ENCODE results near the gene TPRN. TPM values are rescaled to one million over a fixed set of nuclear protein-coding genes. Genes with fewer than 3 reads are reported as not detected.

Gene TPRN
- total RNA-seq, 1 experiment from 2014 or later = 63.1 TPM

DNA sequence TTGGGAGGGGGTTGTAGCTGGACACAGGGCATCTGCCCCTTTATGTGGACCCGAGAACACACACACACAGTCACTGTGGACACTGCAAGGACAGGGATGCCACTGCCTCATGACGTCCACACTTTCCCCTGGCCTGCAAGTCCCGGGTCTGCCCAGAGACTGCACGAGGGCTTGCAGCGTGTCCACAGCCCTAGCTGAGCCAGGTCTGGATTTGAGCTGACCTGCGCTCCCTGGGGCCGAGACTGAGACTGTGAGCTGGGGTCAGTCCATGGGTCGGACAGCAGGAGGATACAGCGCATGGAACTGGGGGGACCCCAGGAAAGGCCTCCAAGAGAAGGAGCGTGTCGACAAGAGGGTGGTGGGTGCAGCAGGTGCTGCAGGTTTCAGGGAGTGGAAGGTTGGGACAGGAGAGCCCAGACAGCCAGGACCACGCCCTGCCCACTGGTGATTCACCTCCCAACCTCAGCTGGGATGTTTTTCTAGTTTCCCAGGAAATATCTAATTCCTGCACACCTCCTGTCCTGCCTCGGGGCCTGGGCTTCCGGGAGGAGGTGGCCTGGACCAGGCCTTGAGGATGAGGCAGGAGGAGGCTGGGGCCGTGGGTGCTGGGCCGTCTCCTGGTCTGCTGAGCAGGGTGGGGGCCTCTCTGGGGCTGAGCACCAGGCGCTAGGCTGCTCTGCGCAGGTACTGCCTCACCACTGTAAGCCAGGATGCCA lies 26.0 kb upstream of the TPRN start:
- no peak for DNase-seq (ENCODE audit: low spot score)

DNA sequence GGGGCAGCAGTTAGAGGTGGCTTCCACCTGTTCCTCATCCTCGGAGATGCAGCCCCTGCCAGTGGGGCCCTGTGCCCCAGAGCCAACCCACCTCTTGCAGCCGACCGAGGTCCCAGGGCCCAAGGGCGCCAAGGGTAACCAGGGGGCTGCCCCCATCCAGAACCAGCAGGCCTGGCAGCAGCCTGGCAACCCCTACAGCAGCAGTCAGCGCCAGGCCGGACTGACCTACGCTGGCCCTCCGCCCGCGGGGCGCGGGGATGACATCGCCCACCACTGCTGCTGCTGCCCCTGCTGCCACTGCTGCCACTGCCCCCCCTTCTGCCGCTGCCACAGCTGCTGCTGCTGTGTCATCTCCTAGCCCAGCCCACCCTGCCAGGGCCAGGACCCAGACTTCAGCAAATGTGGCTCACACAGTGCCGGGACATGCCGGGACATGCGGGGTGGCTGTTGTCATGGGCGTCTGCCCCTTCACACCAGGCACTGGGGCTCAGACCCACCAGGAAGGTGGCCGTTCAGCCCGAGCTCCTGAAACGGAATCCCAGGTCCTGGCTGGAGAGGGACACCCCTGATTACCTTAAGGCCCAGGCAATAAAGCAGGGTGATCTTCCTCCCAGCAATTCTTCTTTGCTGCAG lies 25.3 kb upstream of the TPRN start:
- no peak for DNase-seq (ENCODE audit: low spot score)

DNA sequence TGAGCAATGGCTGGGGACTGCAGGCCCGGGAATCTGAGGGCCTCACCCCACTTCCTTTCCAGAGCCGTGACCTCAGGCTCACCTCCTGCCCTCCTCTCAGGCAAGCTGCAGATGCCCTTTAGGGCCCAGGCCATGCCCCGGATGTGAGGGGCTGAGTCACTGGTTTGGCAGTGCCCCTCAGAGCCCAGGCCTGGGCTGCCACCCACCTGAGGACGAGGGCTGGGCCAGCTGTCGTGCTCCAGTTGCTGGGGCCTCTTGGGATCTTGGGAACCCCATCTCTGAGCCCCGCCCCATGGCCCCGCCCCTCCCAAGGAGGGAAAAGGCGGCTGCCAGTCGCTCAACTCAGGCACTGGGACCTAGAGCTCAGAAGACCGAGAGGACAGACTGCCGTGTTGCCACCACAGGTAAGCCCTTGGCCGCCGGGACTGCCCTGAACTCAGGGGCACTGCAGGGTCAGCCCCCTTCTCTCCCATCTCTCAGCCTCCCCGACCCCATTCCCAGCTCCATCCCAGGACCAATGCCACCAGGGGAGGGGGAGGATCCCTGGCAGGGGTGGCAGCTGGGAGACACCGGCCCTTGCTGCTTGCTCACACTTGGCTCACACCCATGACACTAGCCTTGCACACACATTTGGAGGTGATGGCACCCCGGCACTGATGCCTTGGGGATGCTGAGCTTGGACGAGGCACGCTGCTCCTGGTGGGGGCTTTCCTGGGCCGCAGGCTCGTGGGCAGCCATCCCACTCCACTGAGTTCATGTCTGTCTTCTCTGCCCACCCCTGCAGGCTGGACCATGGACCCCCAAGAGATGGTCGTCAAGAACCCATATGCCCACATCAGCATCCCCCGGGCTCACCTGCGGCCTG lies 24.5 kb upstream of the TPRN start, which contains the start of gene CYSRT1:
TSS of gene CYSRT1 (plus strand) at position 345 of the 865 bp plus-strand sequence. CDS start at position 793, 448 bp downstream.
- no peak for DNase-seq (ENCODE audit: low spot score)

DNA sequence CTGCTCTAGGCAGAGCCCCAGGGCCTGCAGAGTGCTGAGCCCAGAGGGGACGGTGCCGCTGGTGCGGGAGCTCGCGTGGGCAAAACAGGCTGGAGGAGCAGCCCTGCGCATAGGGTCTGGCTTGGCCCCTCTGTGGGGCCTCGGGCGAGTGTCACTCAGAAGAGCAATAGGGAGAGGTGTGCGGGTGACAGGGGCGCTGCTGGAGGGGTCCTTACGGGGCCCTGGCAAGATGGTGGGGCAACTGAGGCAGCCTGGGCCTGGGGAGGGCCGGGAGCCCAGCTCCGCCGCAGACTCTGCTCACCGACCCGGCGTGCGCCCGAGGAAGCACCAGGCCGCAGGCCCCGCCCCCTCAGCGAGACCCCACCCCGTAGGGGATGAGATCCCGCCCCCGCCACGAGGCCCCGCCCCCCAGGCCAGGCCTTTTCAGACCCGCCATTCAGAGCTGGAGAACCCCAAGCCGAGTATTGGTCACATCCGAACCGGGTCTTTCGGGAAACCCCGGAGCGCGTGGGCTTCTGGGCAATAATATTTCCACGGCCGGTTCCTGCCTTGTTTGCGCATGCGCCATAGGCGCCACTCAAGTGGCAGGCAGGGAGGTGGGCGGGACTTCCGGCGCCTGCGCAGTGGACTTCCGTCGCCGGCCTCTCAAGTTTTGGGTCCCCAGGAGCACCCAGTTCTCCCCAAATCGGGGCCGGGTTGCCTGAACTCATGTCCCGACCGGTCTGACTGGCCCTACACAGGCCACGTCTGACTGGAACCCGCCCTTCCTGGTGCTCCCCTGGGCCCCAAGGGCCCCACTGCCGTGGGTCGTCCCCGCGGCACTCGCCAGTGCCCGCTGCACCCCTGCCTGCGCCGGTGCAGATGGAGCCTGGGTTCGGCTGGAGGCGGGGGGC lies 22.8 kb upstream of the TPRN start:
- DNase-seq (ENCODE audit: low spot score) = peak; percentile 98

DNA sequence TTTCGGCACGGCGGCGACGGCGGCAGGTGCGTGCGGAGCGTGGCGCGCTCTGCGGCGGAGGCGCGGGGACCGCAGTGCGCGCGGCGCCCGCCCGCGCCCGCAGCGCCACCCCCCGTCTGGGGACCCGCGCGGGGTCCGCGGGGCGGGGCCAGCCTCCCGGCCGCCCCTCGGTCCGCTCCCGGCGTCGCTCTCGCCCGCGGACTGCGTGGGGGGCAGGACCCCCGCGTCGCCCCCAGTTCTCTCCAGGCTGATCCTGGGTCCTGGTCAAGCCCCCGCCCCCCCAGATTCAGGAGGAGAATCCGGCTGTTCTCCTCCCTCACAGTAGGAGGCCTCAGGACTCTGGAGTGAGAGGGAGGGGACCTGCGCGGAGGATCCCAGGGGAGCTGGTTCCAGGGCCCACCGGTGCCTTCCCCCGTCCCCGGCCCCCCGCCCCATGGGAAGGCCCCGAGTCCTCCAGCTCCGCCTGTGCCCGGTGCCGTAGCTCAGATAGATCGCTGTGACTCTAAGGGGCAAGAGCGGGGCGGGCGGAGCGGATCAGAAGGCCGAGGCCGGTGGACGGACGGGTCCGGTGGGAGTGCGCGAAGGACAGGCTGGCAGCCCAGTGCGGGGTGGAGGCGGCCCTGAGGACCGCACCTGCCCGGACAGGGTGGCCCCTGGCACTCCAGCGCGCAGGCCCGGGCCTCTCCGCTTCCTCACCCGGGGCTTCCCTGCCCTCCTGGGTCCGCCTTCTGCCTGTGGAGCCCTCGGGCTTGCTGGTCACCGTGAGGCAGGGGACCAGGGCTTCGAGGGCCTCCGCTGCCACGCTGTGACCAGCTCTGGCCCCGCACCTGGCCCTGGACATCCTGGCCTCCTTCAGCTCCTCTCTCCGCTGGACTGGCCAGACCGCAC lies 21.9 kb upstream of the TPRN start, which contains the start of gene RNF208:
TSS of gene RNF208 (minus strand) at position 51 of the 888 bp plus-strand sequence. CDS start 1,028 bp downstream, outside the sequence.
- no peak for DNase-seq (ENCODE audit: low spot score)

DNA sequence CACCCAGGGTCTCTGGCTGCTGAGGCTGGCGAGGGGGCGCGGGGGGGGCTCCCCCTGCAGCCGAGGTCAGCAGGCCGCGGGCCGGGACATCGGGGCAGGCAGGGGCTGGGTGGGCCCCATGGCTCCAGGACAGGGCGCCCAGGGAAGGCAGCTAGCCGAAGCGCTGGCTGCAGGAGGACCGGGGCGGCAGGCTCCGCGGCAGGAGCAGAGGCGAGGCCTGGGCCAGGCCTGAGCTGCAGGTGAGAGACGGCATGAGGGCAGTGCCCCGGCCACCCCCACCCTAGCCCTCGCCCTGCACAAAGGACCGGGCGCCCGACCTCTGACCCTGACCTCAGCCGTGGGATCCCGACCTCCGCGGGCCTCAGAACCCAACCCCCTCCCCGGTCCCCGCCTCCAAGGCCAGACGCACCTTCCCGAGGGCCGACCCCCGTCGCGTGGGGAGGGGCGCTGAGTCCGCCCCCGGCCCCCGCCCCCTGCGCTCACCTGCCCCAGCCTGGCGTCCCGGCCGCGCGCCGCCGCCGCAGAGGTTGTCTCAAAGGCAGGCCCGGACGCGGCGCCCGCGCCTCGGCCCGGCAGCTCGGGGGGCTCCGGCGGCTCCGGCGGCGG lies 21.1 kb upstream of the TPRN start:
- no peak for DNase-seq (ENCODE audit: low spot score)

DNA sequence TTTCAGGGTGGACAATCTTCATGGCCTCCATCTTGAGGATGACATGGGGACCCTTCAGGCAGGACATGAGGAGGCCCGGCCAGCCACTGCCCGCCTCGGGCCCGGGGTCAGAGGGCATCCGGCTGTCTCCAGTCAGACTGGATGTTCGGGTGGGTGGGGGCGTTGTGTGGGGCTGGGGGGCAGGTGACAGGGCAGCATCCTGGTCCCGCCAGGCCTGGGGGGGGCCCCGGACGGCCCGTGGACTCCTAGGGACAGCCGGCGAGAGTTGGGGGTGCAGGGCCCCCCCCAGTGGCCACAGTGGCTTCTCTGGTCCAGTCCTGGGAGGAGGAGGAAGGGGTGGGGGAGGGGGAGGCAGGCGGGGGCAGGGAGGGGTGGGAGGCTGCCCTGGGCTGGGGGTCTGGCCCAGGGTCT lies 20.6 kb upstream of the TPRN start:
- no peak for DNase-seq (ENCODE audit: low spot score)

DNA sequence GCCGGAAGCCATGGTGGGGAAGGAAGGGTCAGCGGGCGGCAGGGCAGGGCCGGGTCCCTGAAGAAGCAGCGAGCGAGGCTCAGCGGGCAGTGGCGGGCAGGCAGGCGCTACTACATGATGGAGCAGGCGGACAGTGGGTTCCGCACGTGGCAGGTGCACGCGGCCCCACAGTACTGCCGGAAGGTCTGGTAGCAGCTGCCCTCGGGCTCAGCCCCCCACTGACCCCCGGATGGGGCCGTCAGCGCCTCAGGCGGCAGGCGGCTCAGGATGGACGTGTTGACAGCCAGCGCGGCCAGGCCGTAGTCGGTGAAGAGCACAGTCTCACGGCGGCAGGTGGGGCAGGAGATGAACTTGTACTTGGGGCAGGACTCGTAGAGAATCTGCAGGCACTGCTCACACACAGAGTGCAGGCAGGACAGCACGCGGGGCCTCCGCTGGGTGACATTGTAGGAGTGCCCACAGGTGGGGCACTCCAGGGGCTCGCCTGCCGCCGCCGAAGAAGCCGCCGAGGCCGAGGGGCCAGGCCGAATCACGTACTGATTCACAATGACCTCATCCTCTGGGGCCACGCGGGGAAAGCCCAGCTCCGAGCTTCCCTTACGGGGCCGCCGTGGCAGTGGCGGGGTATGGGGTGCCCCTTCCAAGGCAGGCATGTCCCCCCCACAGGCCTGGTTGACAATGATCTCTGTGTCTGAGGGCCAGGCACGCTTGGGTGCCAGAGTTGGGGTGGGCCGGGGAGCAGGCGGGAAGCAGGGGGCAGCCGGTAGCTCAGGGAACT lies 20.0 kb upstream of the TPRN start:
- DNase-seq (ENCODE audit: low spot score) = no peak

DNA sequence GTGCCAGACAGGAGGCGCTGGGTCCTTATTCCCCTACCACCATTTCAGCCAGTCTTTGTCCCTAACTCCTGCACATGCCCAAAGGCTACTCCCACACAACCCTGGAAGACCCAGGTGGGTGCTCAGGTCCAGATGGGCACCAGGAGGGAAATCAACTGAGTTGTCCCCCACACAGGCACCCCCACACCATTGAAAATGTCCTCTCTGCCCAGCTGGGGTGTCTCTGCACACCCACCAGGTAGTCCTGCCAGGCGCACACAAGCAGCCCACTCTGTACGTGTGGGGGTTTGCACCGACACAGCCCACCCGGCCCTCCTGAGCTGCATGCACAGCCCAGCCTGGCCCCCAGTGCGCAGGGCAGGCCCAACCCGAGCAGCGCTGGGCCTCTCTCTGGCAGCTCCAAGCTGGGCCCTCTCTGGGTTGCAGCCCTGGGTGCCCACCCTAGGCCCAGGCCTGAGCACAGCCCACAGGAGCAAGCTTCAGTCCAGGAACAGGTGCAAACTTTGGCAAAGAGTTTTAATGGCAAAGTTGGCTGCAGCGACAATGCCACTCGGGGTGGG lies 19.3 kb upstream of the TPRN start:
- DNase-seq (ENCODE audit: low spot score) = no peak

DNA sequence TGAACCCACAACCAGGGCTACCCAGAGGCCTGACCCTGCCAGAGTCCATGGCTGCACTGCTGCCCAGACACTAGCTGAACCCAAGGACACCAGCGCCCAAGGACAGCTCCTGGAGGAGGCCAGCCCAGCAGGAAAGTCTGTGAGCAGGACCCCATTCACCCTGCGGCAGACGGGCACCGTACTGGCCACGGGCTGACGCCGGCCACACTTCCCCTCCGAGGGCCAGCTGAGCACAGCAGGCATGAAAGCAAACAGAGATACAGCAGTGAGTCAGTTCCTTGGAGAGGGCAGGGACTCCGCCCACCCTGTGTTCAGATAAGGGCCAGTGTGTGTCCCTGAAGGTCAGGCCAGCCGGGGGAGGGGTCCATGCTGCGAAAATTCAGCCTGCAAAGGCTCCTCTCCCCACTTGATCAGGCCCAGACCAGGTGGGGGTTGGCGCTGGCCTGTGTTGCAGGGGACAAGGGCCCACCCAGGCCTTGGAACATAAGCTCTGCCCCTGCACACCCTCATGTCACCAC lies 18.3 kb upstream of the TPRN start:
- peak; percentile 64 for DNase-seq (ENCODE audit: low spot score)

DNA sequence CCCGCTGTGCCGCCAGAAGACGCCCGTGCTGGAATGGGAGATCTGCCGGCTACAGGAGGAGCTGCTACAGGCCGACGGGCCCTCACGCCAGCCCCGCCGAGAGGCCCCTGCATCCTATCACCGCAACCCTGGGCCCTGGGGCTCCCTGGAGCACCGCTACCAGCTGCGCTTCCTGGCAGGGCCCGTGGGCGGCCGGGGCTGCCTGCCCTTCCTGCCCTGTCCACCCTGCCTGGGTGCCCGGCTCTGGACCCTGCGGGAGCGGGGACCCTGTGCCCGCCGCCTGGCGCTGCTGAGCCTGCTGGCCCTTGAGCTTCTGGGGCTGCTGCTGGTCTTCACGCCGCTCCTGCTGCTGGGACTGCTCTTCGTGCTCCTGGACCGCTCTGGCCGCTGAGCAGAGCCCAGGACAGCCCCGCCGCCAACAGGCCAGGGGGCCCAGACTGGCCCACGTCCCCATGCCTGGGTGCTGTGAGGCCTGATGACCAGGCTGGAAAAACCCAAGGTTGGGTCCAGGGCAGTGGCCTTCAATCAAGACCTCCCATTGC lies 17.7 kb upstream of the TPRN start:
- no peak for DNase-seq (ENCODE audit: low spot score)

DNA sequence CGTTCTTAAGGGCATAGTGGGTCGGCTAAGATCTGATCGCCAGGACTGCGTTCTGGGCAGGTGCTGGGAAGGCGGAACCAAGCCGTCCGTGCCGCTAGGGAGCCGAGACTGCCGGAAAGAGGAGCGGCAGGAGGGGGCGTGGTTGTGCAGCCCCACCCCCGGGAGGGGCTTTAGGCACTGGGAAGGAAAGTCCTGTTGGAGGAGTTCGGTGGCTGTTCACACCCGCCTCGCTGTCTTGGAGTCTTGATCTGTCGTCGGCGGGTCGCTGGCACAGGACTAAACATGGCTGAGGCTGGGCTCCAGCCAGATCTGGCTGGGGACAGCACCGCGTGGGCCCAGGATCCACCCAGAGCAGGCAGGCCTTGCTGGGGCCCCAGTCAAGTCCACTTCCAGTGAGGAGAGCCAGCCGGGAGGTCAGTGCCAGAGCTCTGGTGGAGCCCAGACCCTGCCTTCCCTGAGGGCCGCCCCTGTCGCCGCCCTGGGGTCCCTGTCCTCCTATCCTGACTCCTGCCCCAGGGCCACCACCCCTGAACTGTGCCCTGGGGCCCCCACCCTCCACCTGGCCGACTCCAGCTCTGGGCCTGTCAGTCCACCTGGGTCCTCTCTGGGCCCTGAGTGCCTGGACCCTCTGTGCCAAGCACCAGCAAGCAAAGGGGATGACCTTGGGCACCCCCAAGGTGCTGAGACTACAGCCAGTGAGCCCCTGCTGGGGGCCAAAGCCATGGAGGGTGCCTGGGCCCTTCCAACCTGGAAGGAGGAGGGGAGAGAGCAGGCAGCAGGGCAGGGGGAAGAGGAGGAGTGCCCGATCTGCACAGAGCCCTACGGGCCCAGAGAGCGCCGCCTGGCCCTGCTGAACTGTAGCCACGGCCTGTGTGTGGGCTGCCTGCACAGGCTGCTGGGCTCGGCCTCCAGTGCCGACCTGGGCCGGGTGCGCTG lies 17.0 kb upstream of the TPRN start:
- peak; percentile 91 for DNase-seq (ENCODE audit: low spot score)

DNA sequence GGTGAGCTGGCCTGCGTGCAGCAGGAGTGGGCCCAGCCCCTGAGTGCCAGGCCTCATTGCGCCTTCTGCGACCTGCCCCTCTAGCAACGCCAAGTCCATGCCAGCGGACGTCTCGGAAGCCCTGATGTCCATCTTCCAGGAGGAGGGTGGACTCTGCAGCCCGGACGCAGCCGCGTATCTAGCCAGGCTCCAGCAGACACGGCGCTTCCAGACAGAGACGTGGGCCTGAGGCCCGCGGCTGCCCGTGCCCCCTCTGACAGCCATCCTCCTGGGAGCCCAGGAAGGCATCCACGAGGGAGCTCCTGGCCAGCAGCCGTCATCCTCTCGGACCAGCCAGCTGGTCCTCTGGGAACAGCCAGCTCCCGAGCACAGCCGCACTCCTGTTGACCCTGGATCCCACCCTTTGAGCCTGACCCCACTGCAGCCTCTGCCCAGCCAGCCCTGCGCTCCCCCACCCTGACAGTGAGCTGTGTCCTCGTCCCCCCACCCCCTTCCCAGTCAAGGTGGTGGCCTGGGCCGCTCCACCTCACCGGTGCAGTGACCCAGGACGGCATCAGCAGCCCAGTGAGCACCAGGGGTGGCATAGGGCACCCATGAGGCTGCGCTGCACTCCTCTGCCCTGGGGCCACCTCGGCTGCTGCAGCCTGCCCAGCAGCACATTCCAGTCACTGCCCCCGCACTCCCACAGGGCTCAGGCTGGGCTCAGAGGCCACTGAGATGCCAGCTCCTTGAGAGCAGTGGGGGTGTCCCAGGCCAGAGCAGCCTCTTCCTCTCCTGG lies 15.8 kb upstream of the TPRN start:
- no peak for DNase-seq (ENCODE audit: low spot score)

DNA sequence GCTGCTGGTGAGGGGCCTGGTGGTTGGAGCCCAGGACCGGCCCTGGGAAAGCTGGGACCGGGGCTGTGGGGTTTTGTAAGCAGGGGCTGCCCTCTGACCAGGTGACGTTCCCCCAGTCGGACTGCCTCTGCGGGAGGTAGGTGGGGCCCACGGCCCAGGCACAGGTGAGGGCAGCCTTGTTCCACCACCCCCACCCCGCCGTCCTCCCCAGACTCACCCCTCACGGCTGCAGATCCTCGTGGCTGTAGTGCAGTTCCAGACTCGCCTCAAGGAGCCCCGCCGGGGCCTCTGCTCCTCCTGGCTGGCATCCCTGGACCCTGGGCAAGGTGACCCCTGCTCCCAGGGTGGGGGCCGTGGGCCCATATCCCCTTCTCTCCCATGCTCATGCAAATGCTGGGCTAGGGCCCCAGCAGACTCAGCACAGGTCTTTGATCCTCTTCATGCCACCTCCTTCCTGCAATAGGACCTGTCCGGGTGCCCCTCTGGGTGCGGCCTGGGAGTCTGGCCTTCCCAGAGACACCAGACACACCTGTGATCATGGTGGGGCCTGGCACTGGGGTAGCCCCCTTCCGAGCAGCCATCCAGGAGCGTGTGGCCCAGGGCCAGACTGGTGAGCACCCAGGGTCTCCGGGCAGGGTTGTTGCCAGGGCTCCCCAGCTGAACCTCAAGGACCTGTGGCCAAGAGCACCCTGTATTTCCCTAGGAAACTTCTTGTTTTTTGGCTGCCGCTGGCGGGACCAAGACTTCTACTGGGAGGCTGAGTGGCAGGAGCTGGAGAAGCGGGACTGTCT lies 14.8 kb upstream of the TPRN start:
- DNase-seq (ENCODE audit: low spot score) = no peak

DNA sequence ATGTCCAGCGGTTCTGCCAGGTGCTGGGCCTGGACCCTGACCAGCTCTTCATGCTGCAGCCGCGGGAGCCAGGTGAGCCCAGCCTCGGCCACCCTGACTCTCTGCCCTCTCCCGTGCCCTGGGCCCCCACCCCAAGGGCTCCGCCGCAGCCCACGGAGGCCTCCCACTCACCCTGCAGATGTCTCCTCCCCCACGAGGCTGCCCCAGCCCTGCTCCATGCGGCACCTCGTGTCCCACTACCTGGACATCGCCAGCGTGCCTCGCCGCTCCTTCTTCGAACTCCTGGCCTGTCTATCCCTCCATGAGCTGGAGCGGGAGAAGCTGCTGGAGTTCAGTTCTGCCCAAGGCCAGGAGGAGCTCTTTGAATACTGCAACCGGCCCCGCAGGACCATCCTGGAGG lies 14.1 kb upstream of the TPRN start:
- no peak for DNase-seq (ENCODE audit: low spot score)

All from HT-29 (cell line).